Activated T-cell treated with anti-CD3 and anti-CD28 coated beads for 1 hour (primary cell): ENCODE data around the gene IKZF2.

Experiments used
- DNase-seq: peaks from one replicate; pipeline ENCODE4 v3.0.0-alpha.2; 2020; ENCODE audit warnings: low read depth

The IKZF2 gene

GRCh38 chr2:212998626-212999359 is 152.6 kb downstream of the IKZF2 start:
- no peak for DNase-seq

GRCh38 chr2:212997526-212998020 is 153.8 kb downstream of the IKZF2 start:
- DNase-seq = no peak

GRCh38 chr2:212995920-212996319 is 155.5 kb downstream of the IKZF2 start:
- no peak for DNase-seq

GRCh38 chr2:212994976-212995375 is 156.4 kb downstream of the IKZF2 start:
- DNase-seq = no peak

- DNase-seq = no peak
Measured at GRCh38 chr2:212991120-212991519, 160.3 kb downstream of the IKZF2 start.

GRCh38 chr2:212990697-212991096 is 160.7 kb downstream of the IKZF2 start:
- no peak for DNase-seq

- no peak for DNase-seq
Measured at GRCh38 chr2:212987492-212987891, 163.9 kb downstream of the IKZF2 start.

GRCh38 chr2:212984129-212984528 is 167.3 kb downstream of the IKZF2 start:
- no peak for DNase-seq

GRCh38 chr2:212979799-212980198 is 171.6 kb downstream of the IKZF2 start:
- DNase-seq = no peak

- no peak for DNase-seq
Measured at GRCh38 chr2:212979046-212979612, 172.3 kb downstream of the IKZF2 start.

GRCh38 chr2:212977152-212977551 is 174.3 kb downstream of the IKZF2 start:
- no peak for DNase-seq

GRCh38 chr2:212975333-212975732 is 176.1 kb downstream of the IKZF2 start:
- DNase-seq = no peak

- DNase-seq = no peak
Measured at GRCh38 chr2:212974692-212975091, 176.7 kb downstream of the IKZF2 start.

GRCh38 chr2:212973347-212973746 is 178.1 kb downstream of the IKZF2 start:
- DNase-seq = no peak

- no peak for DNase-seq
Measured at GRCh38 chr2:212970132-212970531, 181.3 kb downstream of the IKZF2 start.

GRCh38 chr2:212968284-212969081 is 182.9 kb downstream of the IKZF2 start:
- no peak for DNase-seq

- DNase-seq = no peak
Measured at GRCh38 chr2:212966884-212967283, 184.5 kb downstream of the IKZF2 start.

GRCh38 chr2:212962691-212963090 is 188.7 kb downstream of the IKZF2 start:
- no peak for DNase-seq

GRCh38 chr2:212961255-212961654 is 190.2 kb downstream of the IKZF2 start:
- DNase-seq = no peak

- no peak for DNase-seq
Measured at GRCh38 chr2:212960336-212960735, 191.1 kb downstream of the IKZF2 start.

- DNase-seq = no peak
Measured at GRCh38 chr2:212959471-212960117, 191.8 kb downstream of the IKZF2 start.

- DNase-seq = no peak
Measured at GRCh38 chr2:212958757-212959295, 192.6 kb downstream of the IKZF2 start.
